IPS-NIHi11 (cell line): ENCODE measurements around the gene SLC35F1.

Experiments
- DNase-seq: peaks from one replicate; pipeline ENCODE4 v3.0.0; 2012; ENCODE audit warnings: mixed read lengths, low spot score

Gene SLC35F1

DNA sequence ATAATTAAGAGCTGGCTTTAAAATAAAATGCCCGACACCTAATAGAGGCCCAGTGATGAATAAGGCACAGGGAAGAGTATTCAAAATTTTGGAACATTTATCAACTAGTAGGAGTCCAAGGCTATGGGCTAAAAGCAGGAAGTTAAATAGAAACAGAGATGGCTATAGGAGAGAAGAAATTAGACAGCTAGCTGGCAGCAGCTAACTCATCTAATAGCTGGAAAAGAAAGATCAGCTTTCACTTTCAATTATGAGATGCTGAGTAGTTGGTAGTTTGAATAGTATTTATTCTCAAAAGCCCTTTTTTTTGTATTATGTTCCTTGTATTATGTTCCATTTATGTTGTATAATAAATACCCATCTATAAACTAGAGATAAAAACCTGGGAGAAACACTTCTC, 215.7 kb downstream of the SLC35F1 start:
- DNase-seq, result no peak

- DNase-seq, result no peak
Observed at GRCh38 chr6:118123503-118124037, 216.5 kb downstream of the SLC35F1 start.

GRCh38 chr6:118124851-118125250, 217.8 kb downstream of the SLC35F1 start:
- DNase-seq, result no peak

DNA sequence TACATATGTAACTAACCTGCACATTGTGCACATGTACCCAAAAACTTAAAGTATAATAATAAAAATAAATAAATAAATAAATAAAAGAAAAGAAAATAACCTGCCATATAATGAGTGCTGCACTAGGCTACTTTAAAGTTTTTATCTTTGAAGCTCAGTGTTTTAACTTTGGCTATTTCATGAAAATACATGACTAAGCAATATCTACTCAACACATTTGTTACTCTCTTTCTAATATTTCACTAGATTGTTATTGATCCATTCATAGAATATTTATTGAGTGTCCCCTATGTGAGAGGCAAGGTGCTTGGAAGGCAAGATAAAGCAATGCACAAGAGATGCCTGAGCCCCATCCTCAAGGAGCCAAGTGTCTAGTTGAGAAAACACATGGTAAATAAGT, 221.7 kb downstream of the SLC35F1 start:
- no peak for DNase-seq

DNA sequence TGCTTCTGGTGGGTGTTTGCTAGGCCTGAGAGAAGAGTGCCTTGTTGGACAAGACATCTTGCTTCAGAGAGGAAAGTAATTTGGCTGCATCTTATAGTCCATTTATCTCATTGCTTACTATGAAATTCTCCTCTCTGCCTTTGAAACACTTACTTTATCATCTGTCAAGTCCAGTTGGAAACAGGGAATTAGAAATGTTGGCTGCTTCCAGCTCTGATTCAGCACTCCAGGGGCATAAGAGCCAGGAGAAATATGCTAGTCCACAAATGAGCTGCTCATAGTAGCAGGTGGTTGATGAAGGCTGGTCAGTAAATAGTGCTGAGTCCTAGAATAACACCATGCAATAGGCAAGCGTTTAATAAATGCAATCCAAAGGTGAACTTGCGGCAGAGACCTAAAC, 227.1 kb downstream of the SLC35F1 start:
- DNase-seq, result no peak

- no peak for DNase-seq
Observed at GRCh38 chr6:118134736-118135135, 227.7 kb downstream of the SLC35F1 start.

DNA sequence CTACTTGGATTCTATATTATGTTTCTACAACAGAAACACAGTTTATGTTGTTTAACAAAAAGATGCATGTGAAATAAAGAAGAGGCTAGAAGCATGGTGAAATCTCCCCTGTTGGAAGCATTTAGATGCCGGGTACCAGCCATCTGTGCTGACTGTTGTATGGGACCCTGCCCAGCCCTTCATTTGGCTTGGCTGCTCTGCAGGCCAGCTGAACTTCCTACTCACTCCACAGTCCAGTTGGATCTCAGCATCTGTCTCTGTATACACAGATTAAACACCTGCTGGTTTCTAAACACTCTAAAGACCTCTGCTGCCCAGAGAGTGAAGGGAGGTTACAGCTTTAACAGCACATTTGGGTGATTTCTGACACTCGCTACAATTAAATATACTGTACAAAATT, 228.3 kb downstream of the SLC35F1 start:
- no peak for DNase-seq

DNA sequence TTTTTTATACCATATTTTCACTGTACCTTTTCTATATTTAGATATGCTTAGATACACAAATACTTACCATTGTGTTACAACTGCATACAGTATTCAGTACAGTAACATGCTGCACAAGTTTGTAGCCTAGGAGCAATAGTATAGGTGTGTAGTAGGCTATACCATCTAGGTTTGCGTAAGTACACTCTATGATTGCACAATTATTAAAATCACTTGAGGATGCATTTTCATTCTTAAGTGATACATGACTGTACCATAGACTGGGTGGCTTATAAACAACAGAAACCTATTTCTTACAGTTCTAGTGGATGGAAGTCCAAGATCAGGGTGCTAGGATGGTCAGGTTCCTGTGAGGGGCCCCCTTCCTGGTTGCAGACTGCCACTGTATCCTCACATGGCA, 234.1 kb downstream of the SLC35F1 start:
- no peak for DNase-seq

GRCh38 chr6:118146584-118146983, 239.5 kb downstream of the SLC35F1 start:
- no peak for DNase-seq

DNA sequence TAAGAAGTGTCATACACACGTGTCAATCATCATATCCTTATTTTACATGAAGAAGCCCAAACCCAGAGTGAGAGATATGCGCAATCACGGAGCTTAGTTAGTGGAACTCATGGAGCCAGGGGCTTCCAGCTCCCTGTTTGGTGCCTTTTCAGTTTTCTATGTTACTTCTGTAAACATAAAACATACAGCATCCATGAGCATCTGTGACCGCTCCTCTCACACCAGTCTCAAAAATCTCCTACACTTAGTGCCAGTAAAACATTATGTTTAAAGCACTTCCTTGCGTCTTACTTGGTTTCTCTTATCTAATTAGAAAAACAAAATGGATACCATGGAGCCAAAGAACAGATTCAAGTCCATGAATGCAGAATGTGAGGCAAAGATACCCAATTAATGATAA, 240.4 kb downstream of the SLC35F1 start:
- no peak for DNase-seq

GRCh38 chr6:118148561-118148960, 241.5 kb downstream of the SLC35F1 start:
- DNase-seq, result no peak

GRCh38 chr6:118152524-118152923, 245.5 kb downstream of the SLC35F1 start:
- no peak for DNase-seq

- no peak for DNase-seq
Observed at GRCh38 chr6:118161343-118161742, 254.3 kb downstream of the SLC35F1 start.

- no peak for DNase-seq
Observed at GRCh38 chr6:118163542-118163941, 256.5 kb downstream of the SLC35F1 start.

DNA sequence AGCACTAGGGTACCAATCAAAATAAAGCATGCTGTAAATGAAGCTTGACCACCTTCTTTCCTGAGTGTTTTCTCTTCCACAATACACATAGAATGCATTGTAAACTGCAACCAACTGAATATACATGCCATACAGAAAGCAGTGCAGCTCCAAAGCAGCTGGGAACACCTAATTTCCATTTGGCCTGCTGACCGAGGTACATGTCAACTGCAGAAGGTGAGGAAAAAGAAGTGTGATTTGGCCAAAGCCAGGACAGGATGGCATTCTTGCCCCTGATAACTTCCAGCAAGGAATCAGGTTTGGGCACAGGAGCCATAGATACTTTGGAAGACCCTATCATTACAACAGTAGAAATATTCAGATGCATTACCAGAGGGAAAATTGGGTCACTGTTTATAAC, 258.4 kb downstream of the SLC35F1 start:
- no peak for DNase-seq

DNA sequence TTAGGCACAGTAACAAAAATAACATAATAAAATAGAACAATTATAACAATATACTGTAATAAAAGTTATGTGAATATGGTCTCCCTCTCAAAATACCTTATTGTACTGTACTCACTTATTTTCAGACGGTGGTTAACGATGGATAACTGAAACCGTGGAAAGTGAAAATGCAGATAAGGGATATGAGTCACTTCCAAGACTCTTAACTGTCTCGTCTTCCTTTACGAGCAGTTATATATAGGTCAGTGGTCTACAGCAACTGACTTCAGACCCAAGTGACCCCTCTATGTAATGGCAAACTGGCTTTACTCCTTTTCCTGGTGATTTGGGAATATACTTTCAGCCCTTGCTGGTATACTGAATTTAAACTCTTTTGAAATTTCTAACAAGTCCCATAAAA, 261.4 kb downstream of the SLC35F1 start:
- no peak for DNase-seq

GRCh38 chr6:118171852-118172251, 264.8 kb downstream of the SLC35F1 start:
- no peak for DNase-seq

DNA sequence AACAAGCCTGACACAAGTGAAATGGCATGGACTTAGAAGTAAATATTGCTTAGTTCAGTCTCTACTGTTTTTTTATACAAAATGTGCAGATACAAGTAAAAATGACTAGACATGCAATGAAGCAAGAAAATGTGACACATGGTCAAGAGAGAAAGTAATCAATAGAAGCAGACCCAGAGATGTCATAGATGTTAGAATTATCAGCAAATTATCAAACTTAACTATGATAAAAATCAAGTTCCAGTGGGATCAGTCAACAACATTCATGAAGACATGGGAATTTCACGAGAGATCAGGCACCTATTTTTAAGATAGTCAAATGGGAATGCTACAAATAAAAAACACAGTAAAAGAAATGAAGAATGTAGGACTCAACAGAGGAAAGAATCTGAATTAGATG, 267.0 kb downstream of the SLC35F1 start:
- no peak for DNase-seq

DNA sequence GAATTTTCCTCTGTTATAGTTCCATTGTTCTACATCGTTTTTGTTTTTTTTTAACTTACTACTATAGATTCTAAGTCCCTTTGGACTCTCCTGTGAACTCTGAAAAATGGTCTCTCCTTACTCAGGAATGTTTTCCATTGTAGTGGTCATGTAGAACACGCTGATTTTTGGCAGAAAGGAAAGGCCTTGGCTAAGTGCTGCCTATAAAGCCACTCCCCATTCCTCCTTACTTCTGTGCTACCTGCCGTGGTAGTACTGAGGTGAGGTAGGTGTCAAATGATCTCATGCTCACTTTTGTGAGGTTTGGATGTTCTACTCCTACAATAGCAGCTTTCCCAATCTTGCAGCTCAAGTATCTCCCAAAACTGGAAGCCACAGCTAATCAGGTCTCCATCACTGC, 270.7 kb downstream of the SLC35F1 start:
- no peak for DNase-seq

GRCh38 chr6:118179048-118179447, 272.0 kb downstream of the SLC35F1 start:
- no peak for DNase-seq

DNA sequence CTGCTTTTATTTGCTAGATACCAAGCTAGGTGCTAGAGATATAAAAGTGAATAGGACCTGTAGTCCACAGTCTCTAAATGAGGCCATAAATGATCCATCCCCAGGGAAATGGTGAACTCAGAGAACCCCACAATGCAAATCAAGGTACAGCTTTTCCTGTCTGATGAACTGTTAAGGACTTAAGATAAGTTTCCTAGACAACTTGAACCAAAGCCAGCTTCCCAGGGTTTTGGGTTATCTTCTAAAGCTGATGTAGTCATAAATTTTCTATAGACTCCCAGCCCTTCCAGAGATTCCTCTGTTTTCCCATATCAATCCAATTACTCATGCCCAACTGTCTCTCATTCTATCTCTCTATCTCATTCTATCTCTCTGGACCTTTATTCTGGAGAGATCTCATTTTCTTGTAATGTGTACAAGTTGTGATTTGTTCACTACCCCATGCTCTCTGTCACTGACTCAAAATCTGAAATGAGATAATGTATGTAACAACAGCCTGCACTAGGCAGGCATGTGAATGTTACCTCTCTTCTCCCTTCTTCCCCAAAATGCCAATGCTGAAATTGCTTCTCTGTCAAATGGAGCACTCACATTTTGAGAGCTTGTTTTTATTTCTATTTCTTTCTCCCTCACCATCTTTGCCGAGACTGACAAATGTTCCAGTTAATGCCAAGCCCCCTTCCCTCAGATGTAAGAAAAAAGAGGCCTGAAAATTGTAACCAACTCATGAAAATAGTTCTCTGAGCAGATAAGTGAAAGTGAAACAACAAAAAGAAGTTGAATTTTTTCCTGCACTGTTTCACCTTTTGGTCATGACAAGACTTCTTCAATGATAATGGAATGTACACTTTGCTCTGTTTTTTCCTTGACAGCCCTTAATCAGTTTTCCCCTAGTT, 279.9 kb downstream of the SLC35F1 start:
- DNase-seq, result no peak

DNA sequence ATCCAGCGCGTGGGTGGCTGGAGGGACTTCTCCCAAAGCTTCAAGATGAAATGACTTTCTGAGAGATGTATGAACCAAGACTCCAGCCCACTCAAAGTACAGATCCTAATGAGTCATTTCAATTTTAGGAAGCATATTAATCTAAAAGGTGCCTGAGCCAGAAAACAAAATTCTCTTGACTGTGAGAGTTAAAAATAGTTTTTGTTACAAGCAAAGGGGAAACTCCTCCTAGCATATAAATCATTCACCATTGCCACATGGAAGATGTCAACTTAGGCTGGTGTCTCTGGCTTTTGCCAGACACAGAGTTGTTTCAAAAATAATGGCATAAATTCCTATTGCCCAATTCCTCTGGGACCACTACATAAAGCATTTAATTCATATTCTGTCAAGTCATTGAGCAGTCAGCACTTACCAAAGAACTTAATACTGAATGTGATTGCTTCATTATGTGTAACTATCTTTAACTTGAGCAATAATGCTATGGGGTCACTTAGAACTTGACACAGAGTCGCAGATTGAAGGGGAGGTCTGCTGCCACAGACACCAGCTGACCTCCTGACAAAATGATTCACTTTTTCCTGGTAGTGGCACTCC, 280.6 kb downstream of the SLC35F1 start:
- DNase-seq, result no peak

DNA sequence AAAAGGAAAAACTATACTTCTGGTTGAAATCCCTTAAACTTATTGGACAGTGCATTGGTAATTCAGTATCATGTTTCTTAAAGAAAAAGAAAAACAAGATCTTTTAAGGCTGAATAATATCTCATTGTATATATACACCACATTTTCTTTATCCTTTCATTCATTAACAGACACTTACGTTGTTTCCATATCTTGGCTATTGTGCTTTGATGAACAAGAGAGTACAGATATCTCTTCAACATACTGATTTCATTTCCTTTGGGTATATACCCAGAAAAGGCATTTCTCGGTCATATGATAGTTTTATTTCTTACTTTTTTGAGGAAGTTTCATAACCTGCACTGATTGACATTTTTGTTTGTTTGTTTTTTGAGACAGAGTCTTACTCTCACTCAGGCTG, 281.5 kb downstream of the SLC35F1 start:
- DNase-seq, result no peak
